GM12873 (cell line): ENCODE results near the gene TGIF1.

Experiments
- TF ChIP-seq, protein P1 (sequence below): IDR thresholded peaks from 2 replicates; pipeline ENCODE4 v1.5.1; 2012; ENCODE audit warnings: low read depth, mild to moderate bottlenecking, moderate library complexity, low read length, control low read depth; ENCODE audit not compliant: insufficient read depth; ENCODE audit errors: missing control alignments

Gene TGIF1

DNA sequence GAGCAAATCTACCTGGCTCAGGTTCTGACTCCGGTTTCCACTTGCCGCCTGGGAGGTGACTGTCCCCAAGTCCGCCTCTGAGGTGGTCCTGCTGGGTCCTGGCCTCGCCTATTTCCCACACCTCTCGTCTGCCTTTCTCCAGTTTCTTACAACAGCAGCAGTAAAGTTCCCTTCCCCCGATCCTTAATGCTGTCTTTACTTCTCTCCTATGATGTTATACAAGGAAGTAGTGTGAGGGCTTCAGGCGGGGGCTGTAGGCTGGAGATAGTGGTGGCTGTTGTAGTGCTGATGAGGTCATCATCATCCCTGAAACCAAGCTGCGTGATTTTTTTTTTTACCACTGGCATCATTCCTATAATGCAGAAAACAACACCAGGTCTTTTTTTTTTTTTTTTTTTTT is 18.9 kb downstream of the TGIF1 start:
- TF ChIP-seq, protein P1, sequence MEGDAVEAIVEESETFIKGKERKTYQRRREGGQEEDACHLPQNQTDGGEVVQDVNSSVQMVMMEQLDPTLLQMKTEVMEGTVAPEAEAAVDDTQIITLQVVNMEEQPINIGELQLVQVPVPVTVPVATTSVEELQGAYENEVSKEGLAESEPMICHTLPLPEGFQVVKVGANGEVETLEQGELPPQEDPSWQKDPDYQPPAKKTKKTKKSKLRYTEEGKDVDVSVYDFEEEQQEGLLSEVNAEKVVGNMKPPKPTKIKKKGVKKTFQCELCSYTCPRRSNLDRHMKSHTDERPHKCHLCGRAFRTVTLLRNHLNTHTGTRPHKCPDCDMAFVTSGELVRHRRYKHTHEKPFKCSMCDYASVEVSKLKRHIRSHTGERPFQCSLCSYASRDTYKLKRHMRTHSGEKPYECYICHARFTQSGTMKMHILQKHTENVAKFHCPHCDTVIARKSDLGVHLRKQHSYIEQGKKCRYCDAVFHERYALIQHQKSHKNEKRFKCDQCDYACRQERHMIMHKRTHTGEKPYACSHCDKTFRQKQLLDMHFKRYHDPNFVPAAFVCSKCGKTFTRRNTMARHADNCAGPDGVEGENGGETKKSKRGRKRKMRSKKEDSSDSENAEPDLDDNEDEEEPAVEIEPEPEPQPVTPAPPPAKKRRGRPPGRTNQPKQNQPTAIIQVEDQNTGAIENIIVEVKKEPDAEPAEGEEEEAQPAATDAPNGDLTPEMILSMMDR = no peak

DNA sequence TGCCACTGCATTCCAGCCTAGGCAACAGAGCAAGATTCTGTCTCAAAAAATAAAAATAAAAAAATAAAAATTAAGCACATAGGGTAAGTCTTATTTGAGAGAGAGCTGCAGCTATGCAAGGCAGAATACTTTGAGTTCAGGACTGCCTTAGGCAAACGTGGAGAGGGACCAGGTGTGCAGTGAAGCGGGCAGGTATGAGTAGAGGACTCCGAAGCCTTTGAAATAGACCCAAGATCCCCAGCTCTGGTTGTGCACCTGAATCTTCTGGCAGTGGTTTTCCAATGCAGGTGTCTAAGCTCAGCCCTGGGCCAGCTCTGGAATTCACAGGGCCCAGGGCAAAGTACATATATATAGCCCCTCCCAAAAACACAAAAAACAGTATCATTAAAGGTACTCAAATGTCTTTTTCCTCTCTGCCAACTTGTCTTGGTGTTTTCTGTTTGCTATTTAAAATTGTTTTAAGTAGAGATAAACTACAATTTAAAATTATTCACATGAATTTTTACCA is 21.2 kb downstream of the TGIF1 start:
- TF ChIP-seq, protein P1 = no peak

DNA sequence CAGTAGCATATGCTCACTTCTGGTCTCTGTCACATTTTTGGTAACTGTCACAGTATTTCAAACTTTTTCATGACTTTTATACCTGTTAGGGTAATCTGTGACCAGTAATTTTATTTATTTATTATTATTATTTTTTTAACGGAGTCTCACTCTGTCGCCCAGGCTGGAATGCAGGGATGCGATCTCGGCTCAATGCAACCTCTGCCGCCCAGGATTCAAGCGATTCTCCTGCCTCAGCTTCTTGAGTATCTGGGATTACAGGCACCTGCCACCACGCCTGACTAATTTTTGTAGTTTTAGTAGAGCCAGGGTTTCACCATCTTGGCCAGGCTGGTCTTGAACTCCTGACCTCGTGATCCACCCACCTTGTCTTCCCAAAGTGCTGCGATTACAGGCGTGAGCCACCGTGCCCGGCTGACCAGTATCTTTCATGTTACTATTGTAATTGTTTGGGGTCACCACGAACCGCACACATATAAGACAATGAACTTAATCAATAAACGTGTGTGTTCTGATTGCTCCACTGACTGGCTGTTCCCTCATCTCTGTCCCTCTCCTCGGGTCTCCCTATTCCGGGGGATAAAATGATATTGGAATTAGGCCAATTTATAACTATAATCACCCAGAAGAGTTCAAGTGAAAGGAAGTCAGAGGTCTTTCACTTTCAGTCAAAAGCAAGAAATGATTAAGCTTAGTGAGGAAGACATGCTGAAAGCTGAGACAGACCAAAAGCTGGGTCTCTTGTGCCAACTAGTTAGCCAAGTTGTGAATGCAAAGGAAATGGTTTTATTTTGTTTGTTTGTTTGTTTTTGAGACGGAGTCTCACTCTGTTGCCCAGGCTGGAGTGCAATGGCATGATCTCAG is 22.9 kb downstream of the TGIF1 start:
- TF ChIP-seq, protein P1 = no peak

DNA sequence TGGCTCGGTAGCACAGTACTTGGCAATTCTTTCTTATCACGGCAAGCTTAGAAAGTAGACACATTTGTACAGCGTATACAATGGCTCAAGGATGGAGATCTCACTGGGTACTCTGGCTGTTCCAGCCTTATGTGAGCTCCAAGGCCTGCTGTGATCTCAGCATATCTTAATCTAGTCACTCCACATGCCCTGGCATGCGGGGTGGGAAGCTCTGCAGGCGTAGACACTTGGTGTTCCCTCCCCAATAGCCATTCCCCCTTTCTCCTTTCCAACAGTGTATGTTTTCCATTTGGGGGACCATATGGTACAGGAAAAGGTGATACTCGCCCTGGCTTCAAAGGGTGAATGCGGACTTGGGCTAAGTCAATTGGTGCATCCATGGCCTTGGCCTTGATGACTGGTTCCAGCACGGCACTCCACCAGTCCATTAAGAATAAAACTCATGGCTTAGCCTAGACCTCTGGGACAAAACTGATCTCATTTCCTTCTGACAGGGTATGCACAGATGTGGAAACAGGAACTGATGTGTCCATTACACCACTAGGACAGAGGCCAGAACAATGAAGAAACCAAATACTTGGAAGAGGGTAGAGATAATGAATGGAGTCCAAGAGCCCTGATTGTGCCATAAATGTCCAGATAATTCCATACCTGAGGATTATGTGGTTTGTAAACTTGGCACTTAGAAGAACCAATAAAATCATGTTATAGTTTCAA is 28.4 kb downstream of the TGIF1 start:
- TF ChIP-seq, protein P1 = no peak

DNA sequence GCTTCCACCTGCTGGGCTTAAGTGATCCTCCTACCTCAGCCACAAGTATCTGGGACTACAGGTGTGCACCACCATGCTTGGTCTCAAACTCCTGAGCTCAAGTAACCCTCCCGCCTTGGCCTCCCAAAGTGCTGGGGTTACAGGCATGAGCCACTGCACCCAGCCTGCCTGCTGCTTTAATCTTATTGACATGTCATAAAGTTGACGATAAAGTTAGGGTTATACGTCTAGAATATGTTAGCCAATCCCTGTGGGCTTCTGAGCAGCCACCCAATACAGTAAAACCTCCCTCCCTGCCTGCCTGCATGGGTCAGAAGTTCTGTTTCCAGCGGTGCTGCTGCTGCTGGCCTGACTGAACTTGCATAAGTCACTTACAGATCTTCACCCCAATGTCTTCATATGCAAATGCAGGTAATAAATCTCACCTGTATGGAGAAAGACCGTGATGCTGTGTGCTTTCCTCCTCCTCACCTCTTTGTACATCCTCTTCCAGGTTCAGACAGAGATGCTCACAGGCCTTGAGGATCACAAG is 30.1 kb downstream of the TGIF1 start:
- TF ChIP-seq, protein P1 = no peak

DNA sequence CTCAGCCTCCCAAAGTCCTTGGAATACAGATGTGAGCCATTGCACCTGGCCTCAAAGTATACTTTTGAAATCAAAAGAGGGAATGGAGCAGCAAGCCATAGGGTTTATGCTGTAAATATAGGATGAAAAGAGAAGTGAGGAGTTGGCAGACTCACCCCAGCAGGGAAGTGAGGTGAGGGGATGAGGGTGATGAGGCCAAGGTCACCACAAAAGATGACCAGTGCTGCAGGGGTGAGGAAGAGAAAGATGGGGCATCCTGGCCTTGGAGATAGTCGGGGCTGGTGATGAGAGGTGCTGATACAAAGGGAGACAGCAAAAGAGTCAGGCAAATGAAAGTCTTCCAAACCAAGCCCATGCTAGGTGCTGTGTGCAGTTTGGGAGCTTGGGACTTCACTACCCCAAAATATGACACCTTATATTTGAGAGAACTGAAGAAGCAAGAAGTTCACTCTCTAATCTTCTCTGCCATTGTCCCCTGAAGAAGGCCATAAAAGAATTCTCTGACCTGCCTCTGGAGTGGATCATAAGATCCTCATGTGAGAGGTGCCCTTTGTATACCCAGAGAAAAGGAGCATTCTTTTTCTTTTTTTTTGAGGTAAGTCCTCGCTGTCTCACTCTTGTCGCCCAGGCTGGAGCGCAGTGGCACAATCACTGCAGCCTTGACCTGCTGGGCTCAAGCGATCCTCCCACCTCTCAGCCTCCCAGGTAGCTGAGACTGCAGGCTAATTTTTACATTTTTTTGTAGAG is 31.0 kb downstream of the TGIF1 start:
- TF ChIP-seq, protein P1 = no peak
